ENCODE results near the gene TFIP11.

TFIP11 gene

DNA sequence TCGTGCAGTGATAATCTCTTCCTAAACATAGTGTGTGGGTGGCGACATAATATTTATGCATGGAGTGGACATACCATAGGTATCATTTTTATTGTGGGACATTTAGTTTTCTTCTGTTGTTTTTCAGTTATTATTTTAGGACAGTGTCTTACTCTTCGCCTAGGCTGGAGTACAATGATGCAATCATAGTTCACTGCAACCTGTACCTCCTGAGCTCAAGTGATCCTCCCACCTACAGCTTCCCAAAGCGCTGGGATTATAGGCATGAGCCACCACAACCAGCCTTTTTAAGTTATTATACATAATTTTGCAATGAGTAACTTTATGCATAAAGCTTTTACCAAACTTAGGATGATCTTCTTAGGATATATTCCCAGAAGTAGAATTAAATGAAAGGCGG lies 25.9 kb downstream of the TFIP11 start:
- Histone ChIP-seq H3K4me2 (ENCODE audit: low read depth, low read length, poor library complexity, severe bottlenecking) (peak overlapping the region; percentile 80), H3K36me3 (ENCODE audit: insufficient read depth, low read length) (peaks cover 34% of the 10 kb centered on the region; the same call in 1 of the 2 replicates), H3F3A (ENCODE audit: low read depth) (no peaks in the 10 kb centered on the region), H2AFZ (ENCODE audit: low read length) (no peak overlapping the region), H3K9me3 (ENCODE audit: insufficient read depth, low read depth, low read length) (no peaks in the 10 kb centered on the region), H3K4me3 (ENCODE audit: low read length, poor library complexity, severe bottlenecking) (peak overlapping the region; percentile 97), H3K27me3 (ENCODE audit: insufficient read depth, low read length, poor library complexity, severe bottlenecking) (no peaks in the 10 kb centered on the region), H3K4me1 (ENCODE audit: insufficient read depth, low read length, poor library complexity, severe bottlenecking) (peaks cover 44% of the 10 kb centered on the region), H3K79me2 (ENCODE audit: insufficient read depth, low read length) (peaks cover 48% of the 10 kb centered on the region), H3K9me2 (replicated peaks; ENCODE audit: low read depth, low read length) (no peaks in the 10 kb centered on the region), H3K9ac (ENCODE audit: low read depth, low read length, poor library complexity, severe bottlenecking) (no peak overlapping the region), H4K20me1 (ENCODE audit: insufficient read depth, low read length, poor library complexity, severe bottlenecking) (no peaks in the 10 kb centered on the region)
- TF ChIP-seq, protein P1, sequence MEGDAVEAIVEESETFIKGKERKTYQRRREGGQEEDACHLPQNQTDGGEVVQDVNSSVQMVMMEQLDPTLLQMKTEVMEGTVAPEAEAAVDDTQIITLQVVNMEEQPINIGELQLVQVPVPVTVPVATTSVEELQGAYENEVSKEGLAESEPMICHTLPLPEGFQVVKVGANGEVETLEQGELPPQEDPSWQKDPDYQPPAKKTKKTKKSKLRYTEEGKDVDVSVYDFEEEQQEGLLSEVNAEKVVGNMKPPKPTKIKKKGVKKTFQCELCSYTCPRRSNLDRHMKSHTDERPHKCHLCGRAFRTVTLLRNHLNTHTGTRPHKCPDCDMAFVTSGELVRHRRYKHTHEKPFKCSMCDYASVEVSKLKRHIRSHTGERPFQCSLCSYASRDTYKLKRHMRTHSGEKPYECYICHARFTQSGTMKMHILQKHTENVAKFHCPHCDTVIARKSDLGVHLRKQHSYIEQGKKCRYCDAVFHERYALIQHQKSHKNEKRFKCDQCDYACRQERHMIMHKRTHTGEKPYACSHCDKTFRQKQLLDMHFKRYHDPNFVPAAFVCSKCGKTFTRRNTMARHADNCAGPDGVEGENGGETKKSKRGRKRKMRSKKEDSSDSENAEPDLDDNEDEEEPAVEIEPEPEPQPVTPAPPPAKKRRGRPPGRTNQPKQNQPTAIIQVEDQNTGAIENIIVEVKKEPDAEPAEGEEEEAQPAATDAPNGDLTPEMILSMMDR (conservative IDR thresholded peaks at IDR 0.05; ENCODE audit: low read length): no peak
- TF ChIP-seq EZH2phosphoT487 (IDR thresholded peaks at IDR 0.05; ENCODE audit: borderline replicate concordance): no peak

DNA sequence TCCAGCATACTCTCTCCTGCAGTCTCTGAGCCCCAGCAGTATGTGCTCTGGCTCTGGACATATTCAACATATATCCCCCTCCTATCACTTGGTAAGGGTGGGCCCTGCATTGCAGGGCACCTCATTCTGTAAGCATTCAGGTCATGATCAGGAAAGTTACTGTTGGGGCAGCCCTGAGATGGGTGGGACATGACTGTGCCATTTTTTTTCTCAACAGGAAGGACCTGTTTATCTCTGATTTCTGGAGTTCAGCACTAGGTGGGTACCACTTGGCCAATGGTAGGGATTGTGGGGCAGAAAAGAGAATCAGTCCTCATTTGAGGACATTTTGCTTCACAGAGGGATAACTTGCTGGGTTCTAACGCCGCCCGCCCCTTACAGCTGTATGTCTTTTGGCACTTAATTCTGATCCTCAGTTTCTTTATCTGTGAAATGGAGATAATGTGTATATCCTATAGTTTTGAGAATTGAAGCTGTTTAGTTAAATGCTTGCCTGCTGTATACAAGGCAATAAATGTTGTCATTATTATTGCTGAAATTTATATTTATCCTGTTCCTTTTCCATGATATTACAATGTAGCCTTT lies 26.4 kb downstream of the TFIP11 start:
- Histone ChIP-seq H3K79me2 (ENCODE audit: insufficient read depth, low read length) (peaks cover 53% of the 10 kb centered on the region), H3K9me2 (replicated peaks; ENCODE audit: low read depth, low read length) (no peaks in the 10 kb centered on the region), H3K4me3 (ENCODE audit: low read length, poor library complexity, severe bottlenecking) (peak overlapping the region; percentile 97), H3K4me2 (ENCODE audit: low read depth, low read length, poor library complexity, severe bottlenecking) (peak overlapping the region; percentile 80), H3K9ac (ENCODE audit: low read depth, low read length, poor library complexity, severe bottlenecking) (no peak overlapping the region), H3K36me3 (ENCODE audit: insufficient read depth, low read length) (peaks cover 29% of the 10 kb centered on the region; the same call in 1 of the 2 replicates), H4K20me1 (ENCODE audit: insufficient read depth, low read length, poor library complexity, severe bottlenecking) (no peaks in the 10 kb centered on the region), H3F3A (ENCODE audit: low read depth) (no peaks in the 10 kb centered on the region), H3K4me1 (ENCODE audit: insufficient read depth, low read length, poor library complexity, severe bottlenecking) (peaks cover 49% of the 10 kb centered on the region), H3K9me3 (ENCODE audit: insufficient read depth, low read depth, low read length) (no peaks in the 10 kb centered on the region), H2AFZ (ENCODE audit: low read length) (no peak overlapping the region), H3K27me3 (ENCODE audit: insufficient read depth, low read length, poor library complexity, severe bottlenecking) (no peaks in the 10 kb centered on the region)
- no peak for TF ChIP-seq EZH2phosphoT487 (IDR thresholded peaks at IDR 0.05; ENCODE audit: borderline replicate concordance)
- TF ChIP-seq, protein P1 (conservative IDR thresholded peaks at IDR 0.05; ENCODE audit: low read length): no peak

DNA sequence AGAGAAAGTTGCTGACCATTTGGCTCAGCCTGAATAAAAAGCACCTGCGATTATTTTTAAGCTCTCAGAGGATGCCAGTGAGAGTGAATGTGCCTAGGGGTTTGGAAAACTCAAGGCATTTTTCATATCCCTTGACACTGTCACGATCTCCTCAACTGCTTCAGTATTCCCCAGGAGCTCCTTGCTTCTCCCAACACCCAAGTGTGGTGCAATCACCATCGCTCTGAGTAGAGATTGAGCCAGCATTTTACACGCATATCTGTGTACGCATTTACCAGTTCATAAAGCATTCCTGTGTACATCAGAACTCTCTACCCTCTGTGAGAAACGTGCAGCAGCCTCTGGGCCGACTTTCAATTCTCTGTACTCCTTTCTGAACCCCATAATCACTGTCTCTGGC lies 27.3 kb downstream of the TFIP11 start:
- H3K79me2 ChIP-seq (ENCODE audit: insufficient read depth, low read length): peaks cover 62% of the 10 kb centered on the region
- peak overlapping the region; percentile 96 for H3K9ac ChIP-seq (ENCODE audit: low read depth, low read length, poor library complexity, severe bottlenecking)
- peak overlapping the region; percentile 80 for H3K4me2 ChIP-seq (ENCODE audit: low read depth, low read length, poor library complexity, severe bottlenecking)
- no peaks in the 10 kb centered on the region for H4K20me1 ChIP-seq (ENCODE audit: insufficient read depth, low read length, poor library complexity, severe bottlenecking)
- TF ChIP-seq EZH2phosphoT487 (IDR thresholded peaks at IDR 0.05; ENCODE audit: borderline replicate concordance): no peak
- TF ChIP-seq, protein P1 (conservative IDR thresholded peaks at IDR 0.05; ENCODE audit: low read length): no peak
- peak overlapping the region; percentile 97 for H3K4me3 ChIP-seq (ENCODE audit: low read length, poor library complexity, severe bottlenecking)
- no peaks in the 10 kb centered on the region for H3K27me3 ChIP-seq (ENCODE audit: insufficient read depth, low read length, poor library complexity, severe bottlenecking)
- peaks cover 58% of the 10 kb centered on the region for H3K4me1 ChIP-seq (ENCODE audit: insufficient read depth, low read length, poor library complexity, severe bottlenecking)
- peaks cover 21% of the 10 kb centered on the region; the same call in 1 of the 2 replicates for H3K36me3 ChIP-seq (ENCODE audit: insufficient read depth, low read length)
- H3K9me2 ChIP-seq (replicated peaks; ENCODE audit: low read depth, low read length): no peaks in the 10 kb centered on the region
- no peaks in the 10 kb centered on the region for H3F3A ChIP-seq (ENCODE audit: low read depth)
- no peaks in the 10 kb centered on the region for H3K9me3 ChIP-seq (ENCODE audit: insufficient read depth, low read depth, low read length)
- no peak overlapping the region for H2AFZ ChIP-seq (ENCODE audit: low read length)

Measured in Loucy (cell line).